Liver (tissue), 3 donors: ENCODE results near the gene KLK13.

Experiments
- TAF1 ChIP-seq: conservative IDR thresholded peaks from 2 replicates; pipeline ENCODE4 v1.6.1; 2016; ENCODE audit warnings: antibody characterized with exemption, mild to moderate bottlenecking
- TF ChIP-seq, protein P1 (sequence below): fragments of 150-350 bp; IDR thresholded peaks from 2 replicates; pipeline ENCODE4 v1.5.1; 2017; ENCODE audit warnings: improper control_type of control experiment, low read depth, low read length; ENCODE audit not compliant: missing input control
- TF ChIP-seq, protein P2 (sequence below): IDR thresholded peaks from 2 replicates; pipeline ENCODE4 v1.6.1; 2016; ENCODE audit warnings: antibody characterized with exemption
- TF ChIP-seq, protein P3 (sequence below): IDR thresholded peaks from 2 replicates; pipeline ENCODE4 v1.6.1; 2016; ENCODE audit warnings: antibody characterized with exemption
- donor health status: healthy.
- donor health status: healthy.

DNA sequence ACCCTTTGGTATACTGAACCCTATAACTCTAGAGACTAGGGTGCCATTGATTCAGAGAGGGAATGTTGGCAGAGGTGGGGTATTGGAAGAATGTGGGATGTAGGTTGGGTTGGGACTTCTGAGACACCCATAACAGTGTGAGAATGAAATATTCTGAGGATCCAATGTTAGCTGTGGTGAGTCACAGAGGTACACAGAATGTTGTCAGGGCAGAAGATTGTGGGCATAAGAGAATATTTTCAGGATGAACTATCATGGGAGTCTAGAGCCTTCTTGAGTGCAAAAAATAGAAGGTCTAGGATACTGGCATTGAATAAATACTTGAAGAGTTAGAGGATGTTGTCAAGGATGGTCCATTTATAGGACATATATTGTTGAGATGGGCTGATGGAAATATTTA is 9.0 kb downstream of the KLK13 start:
- TF ChIP-seq, protein P1, sequence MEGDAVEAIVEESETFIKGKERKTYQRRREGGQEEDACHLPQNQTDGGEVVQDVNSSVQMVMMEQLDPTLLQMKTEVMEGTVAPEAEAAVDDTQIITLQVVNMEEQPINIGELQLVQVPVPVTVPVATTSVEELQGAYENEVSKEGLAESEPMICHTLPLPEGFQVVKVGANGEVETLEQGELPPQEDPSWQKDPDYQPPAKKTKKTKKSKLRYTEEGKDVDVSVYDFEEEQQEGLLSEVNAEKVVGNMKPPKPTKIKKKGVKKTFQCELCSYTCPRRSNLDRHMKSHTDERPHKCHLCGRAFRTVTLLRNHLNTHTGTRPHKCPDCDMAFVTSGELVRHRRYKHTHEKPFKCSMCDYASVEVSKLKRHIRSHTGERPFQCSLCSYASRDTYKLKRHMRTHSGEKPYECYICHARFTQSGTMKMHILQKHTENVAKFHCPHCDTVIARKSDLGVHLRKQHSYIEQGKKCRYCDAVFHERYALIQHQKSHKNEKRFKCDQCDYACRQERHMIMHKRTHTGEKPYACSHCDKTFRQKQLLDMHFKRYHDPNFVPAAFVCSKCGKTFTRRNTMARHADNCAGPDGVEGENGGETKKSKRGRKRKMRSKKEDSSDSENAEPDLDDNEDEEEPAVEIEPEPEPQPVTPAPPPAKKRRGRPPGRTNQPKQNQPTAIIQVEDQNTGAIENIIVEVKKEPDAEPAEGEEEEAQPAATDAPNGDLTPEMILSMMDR: no peak
- TF ChIP-seq, protein P2, sequence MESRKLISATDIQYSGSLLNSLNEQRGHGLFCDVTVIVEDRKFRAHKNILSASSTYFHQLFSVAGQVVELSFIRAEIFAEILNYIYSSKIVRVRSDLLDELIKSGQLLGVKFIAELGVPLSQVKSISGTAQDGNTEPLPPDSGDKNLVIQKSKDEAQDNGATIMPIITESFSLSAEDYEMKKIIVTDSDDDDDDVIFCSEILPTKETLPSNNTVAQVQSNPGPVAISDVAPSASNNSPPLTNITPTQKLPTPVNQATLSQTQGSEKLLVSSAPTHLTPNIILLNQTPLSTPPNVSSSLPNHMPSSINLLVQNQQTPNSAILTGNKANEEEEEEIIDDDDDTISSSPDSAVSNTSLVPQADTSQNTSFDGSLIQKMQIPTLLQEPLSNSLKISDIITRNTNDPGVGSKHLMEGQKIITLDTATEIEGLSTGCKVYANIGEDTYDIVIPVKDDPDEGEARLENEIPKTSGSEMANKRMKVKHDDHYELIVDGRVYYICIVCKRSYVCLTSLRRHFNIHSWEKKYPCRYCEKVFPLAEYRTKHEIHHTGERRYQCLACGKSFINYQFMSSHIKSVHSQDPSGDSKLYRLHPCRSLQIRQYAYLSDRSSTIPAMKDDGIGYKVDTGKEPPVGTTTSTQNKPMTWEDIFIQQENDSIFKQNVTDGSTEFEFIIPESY: no peak
- TF ChIP-seq, protein P3, sequence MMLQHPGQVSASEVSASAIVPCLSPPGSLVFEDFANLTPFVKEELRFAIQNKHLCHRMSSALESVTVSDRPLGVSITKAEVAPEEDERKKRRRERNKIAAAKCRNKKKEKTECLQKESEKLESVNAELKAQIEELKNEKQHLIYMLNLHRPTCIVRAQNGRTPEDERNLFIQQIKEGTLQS: no peak
- TF ChIP-seq TAF1: no peak
